Stimulated activated CD4-positive, alpha-beta T cell treated with anti-CD3 and anti-CD28 coated beads, Interleukin-4, amount 100 ng/mL, for 4 hours (primary cell): ENCODE measurements around the gene SNX32.

Experiments
- DNase-seq, 2 experiments: peaks; one replicate each; pipeline ENCODE4 v3.0.0-alpha.2; 2020

Gene SNX32

GRCh38 chr11:65797711-65798110, 36.1 kb upstream of the SNX32 start:
- DNase-seq, result no peak

- no peak for DNase-seq
Measured at GRCh38 chr11:65798882-65799281, 34.9 kb upstream of the SNX32 start.

GRCh38 chr11:65801153-65801987, 32.4 kb upstream of the SNX32 start:
- DNase-seq, result no peak

- DNase-seq, result no peak
Measured at GRCh38 chr11:65802841-65803240, 30.9 kb upstream of the SNX32 start.

GRCh38 chr11:65803797-65804492, 29.8 kb upstream of the SNX32 start:
- no peak for DNase-seq

- no peak for DNase-seq
Measured at GRCh38 chr11:65806979-65807378, 26.8 kb upstream of the SNX32 start.

- no peak for DNase-seq
Measured at GRCh38 chr11:65808744-65809341, 24.9 kb upstream of the SNX32 start.

GRCh38 chr11:65809496-65809895, 24.3 kb upstream of the SNX32 start:
- DNase-seq, result no peak

GRCh38 chr11:65810046-65810868, 23.5 kb upstream of the SNX32 start:
- no peak for DNase-seq

GRCh38 chr11:65811764-65812475, 21.8 kb upstream of the SNX32 start:
- no peak for DNase-seq

- no peak for DNase-seq
Measured at GRCh38 chr11:65814131-65814985, 19.4 kb upstream of the SNX32 start.

- no peak for DNase-seq
Measured at GRCh38 chr11:65814986-65815565, 18.7 kb upstream of the SNX32 start.

- DNase-seq, result no peak
Measured at GRCh38 chr11:65816696-65817095, 17.1 kb upstream of the SNX32 start.

GRCh38 chr11:65817312-65817834, 16.4 kb upstream of the SNX32 start:
- no peak for DNase-seq

GRCh38 chr11:65817835-65818680, 15.7 kb upstream of the SNX32 start:
- peak; percentile 86 to 97 for DNase-seq

GRCh38 chr11:65821107-65821506, 12.7 kb upstream of the SNX32 start:
- DNase-seq, result no peak

- no peak for DNase-seq
Measured at GRCh38 chr11:65822776-65823528, 10.8 kb upstream of the SNX32 start.

- DNase-seq, result no peak
Measured at GRCh38 chr11:65826984-65827735, 6.6 kb upstream of the SNX32 start.
